GM23338 (cell line): ENCODE data around the gene MAP2K2. TPM values are rescaled to one million over a fixed set of nuclear protein-coding genes. Genes with fewer than 3 reads are reported as not detected.
A peak's percentile ranks its signal among the peaks of the same experiment; 100 is the strongest.

ENCODE experiments used
- ATAC-seq: fragments of 200-7000 bp; cut with Tn5 transposase; 3 replicates; pipeline ENCODE4 v1.9.1; 2020
- DNase-seq: peaks from one replicate; pipeline ENCODE4 v3.0.0-alpha.2; 2015; ENCODE audit warnings: low spot score
- H2AFZ ChIP-seq: fragments of 200-600 bp; sonication (generic); 2 replicates; pipeline ENCODE4 v1.8.0; 2016; ENCODE audit warnings: antibody characterized with exemption, mild to moderate bottlenecking, moderate library complexity
- H3F3A ChIP-seq: fragments of 200-600 bp; sonication (generic); replicated peaks from 2 replicates; pipeline ENCODE4 v1.8.0; 2017; ENCODE audit warnings: antibody characterized with exemption, mixed run types, low read depth
- H3K27ac ChIP-seq: fragments of 200-600 bp; sonication (generic); 2 replicates; pipeline ENCODE4 v1.6.1; 2016; ENCODE audit warnings: low read depth
- H3K27me3 ChIP-seq: fragments of 200-600 bp; sonication (generic); 2 replicates; pipeline ENCODE4 v1.8.0; 2016; ENCODE audit warnings: mild to moderate bottlenecking, mixed run types, moderate library complexity; ENCODE audit not compliant: insufficient read depth
- H3K36me3 ChIP-seq: fragments of 200-600 bp; sonication (generic); 2 replicates; pipeline ENCODE4 v1.8.0; 2016; ENCODE audit warnings: mild to moderate bottlenecking; ENCODE audit not compliant: insufficient read depth
- H3K4me1 ChIP-seq: fragments of 200-600 bp; sonication (generic); 2 replicates; pipeline ENCODE4 v1.8.0; 2016; ENCODE audit warnings: mild to moderate bottlenecking, moderate library complexity; ENCODE audit not compliant: insufficient read depth
- H3K4me2 ChIP-seq: fragments of 200-600 bp; sonication (generic); 2 replicates; pipeline ENCODE4 v1.7.1; 2017; ENCODE audit warnings: mixed run types
- H3K4me3 ChIP-seq: fragments of 200-600 bp; sonication (generic); 2 replicates; pipeline ENCODE4 v1.6.1; 2016; ENCODE audit warnings: mixed run types
- H3K79me2 ChIP-seq: fragments of 200-600 bp; sonication (generic); replicated peaks from 2 replicates; pipeline ENCODE4 v1.8.0; 2017; ENCODE audit warnings: mild to moderate bottlenecking; ENCODE audit not compliant: insufficient read depth
- H3K9me2 ChIP-seq: fragments of 200-600 bp; sonication (generic); 2 replicates; pipeline ENCODE4 v1.8.0; 2017; ENCODE audit not compliant: insufficient read depth
- H4K20me1 ChIP-seq: fragments of 200-600 bp; sonication (generic); replicated peaks from 2 replicates; pipeline ENCODE4 v1.8.0; 2017; ENCODE audit warnings: mild to moderate bottlenecking; ENCODE audit not compliant: insufficient read depth
- H3K27ac Mint-ChIP-seq: 2 replicates; pipeline ENCODE4 v1.8.0; 2020; ENCODE audit warnings: inconsistent platforms, mild to moderate bottlenecking, moderate library complexity, mixed read lengths
- H3K27me3 Mint-ChIP-seq: 3 replicates; pipeline ENCODE4 v1.8.0; 2022; ENCODE audit warnings: low read depth, mild to moderate bottlenecking, moderate library complexity, mixed read lengths, inconsistent platforms; ENCODE audit not compliant: insufficient read depth, poor library complexity
- H3K36me3 Mint-ChIP-seq: 3 replicates; pipeline ENCODE4 v1.8.0; 2021; ENCODE audit warnings: low read depth, mild to moderate bottlenecking, inconsistent platforms, moderate library complexity, mixed read lengths
- H3K4me1 Mint-ChIP-seq: 3 replicates; pipeline ENCODE4 v1.8.0; 2020; ENCODE audit warnings: mild to moderate bottlenecking, inconsistent platforms, mixed read lengths
- H3K4me3 Mint-ChIP-seq: 3 replicates; pipeline ENCODE4 v1.8.0; 2021; ENCODE audit warnings: moderate library complexity, mild to moderate bottlenecking, inconsistent platforms, mixed read lengths
- H3K9me3 Mint-ChIP-seq: 3 replicates; pipeline ENCODE4 v1.8.0; 2020; ENCODE audit warnings: moderate library complexity, mild to moderate bottlenecking, inconsistent platforms, mixed read lengths
- CREB1 ChIP-seq: fragments of 250-450 bp; sonication (Bioruptor Pico); IDR thresholded peaks from 2 replicates; pipeline ENCODE4 v1.5.0; 2020; ENCODE audit warnings: low read depth, mild to moderate bottlenecking, moderate library complexity
- EZH2 ChIP-seq: fragments of 200-600 bp; sonication (generic); IDR thresholded peaks from one replicate; pipeline ENCODE4 v1.8.0; 2017; ENCODE audit warnings: antibody characterized with exemption, mild to moderate bottlenecking, low read depth; ENCODE audit not compliant: unreplicated experiment
- EZH2phosphoT487 ChIP-seq: fragments of 200-600 bp; sonication (generic); IDR thresholded peaks from one replicate; pipeline ENCODE4 v1.8.1; 2018; ENCODE audit warnings: antibody characterized with exemption; ENCODE audit not compliant: unreplicated experiment
- JUNB ChIP-seq: IDR thresholded peaks from one replicate; pipeline ENCODE4 v1.6.1; 2016; ENCODE audit warnings: antibody characterized with exemption; ENCODE audit not compliant: unreplicated experiment
- NANOG ChIP-seq: IDR thresholded peaks from 2 replicates; pipeline ENCODE4 v1.6.1; 2016; ENCODE audit warnings: antibody characterized with exemption, borderline replicate concordance
- POLR2AphosphoS5 ChIP-seq: IDR thresholded peaks from 2 replicates; pipeline ENCODE4 v1.6.1; 2016; ENCODE audit warnings: antibody characterized with exemption, low read depth
- STAT1 ChIP-seq: IDR thresholded peaks from one replicate; pipeline ENCODE4 v1.6.1; 2016; ENCODE audit warnings: antibody characterized with exemption; ENCODE audit not compliant: unreplicated experiment
- ZNF331 ChIP-seq: fragments of 250-450 bp; sonication (Bioruptor Pico); IDR thresholded peaks from 2 replicates; pipeline ENCODE4 v1.5.0; 2020; ENCODE audit warnings: low read depth, mild to moderate bottlenecking, moderate library complexity
- polyA plus RNA-seq: library from polyadenylated mRNA; unstranded; fragments of >200 nt; fragmentation: Nextera tagmentation; extraction: Ambion mirVana; gene quantifications from 2 replicates; pipeline ENCODE4 v1.2.1, GENCODE V29; 2016
- total RNA-seq: library from RNA; depleted of rRNA; stranded (reverse); fragments of >200 nt; shearing (Covaris generic); gene quantifications from 2 replicates; pipeline ENCODE4 v1.2.3, GENCODE V29; 2014
- TF ChIP-seq, protein P1 (sequence below), 2 experiments: fragments of 200-600 bp in 1 of 2; sonication (generic) in 1 of 2; conservative IDR thresholded peaks; 2 replicates each; pipeline versions ENCODE4 v1.5.1 to v1.6.1; 2016 to 2017; ENCODE audit warnings: antibody characterized with exemption in 2 of 2, low read depth in 2 of 2, mild to moderate bottlenecking in 2 of 2, moderate library complexity in 1 of 2
- TF ChIP-seq, protein P2 (sequence below): IDR thresholded peaks from one replicate; pipeline ENCODE4 v1.6.1; 2018; ENCODE audit warnings: antibody characterized with exemption; ENCODE audit not compliant: unreplicated experiment
- TF ChIP-seq, protein P3 (sequence below): fragments of 250-450 bp; sonication (Bioruptor Pico); IDR thresholded peaks from 2 replicates; pipeline ENCODE4 v1.5.0; 2020; ENCODE audit warnings: mild to moderate bottlenecking, moderate library complexity

MAP2K2 gene
- total and polyA plus RNA-seq, 2 experiments from 2014 or later: 99.7 to 151 TPM

DNA sequence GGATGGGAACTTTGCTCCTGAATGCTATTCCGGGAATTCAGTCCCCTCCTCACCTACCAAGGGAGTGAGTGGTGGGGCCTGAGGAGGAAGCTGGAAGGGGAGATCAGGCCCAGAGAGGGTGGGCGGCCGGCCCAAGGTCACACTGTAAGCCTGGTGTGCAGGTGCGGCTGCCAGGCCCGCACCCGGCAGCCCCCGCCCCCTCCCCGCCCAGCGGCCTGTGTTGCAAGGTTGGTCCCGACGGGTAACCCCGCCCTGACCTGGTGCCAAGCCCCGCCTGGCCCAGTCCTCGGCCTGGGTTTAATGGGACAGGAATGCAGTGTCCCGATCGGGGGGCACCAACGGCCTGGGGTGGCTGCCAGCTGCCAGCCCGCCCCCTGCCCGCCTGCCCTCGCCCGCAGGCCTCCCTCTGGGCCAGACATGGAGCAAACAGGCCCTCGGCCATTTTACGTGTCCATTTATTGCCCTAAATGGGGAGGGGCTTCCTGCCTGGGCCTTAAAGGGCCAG lies 62.7 kb downstream of the MAP2K2 start:
- DNase-seq: peak; percentile 60
- Histone ChIP-seq H3K79me2 (peaks cover 88% of the 10 kb centered on the region), H3K27ac (0 out of 2 replicates have a peak overlapping the region, but pooled peaks have one; percentile 26), H3F3A (peaks cover 12% of the 10 kb centered on the region; the same call in 1 of the 2 replicates), H3K4me1 (peaks cover 19% of the 10 kb centered on the region), H3K27me3 (no peaks in the 10 kb centered on the region), H2AFZ (no peak overlapping the region), H3K4me3 (no peak overlapping the region; the same call in 1 of the 2 replicates), H3K36me3 (no peaks in the 10 kb centered on the region), H3K4me2 (peak overlapping the region; percentile 55; the same call in 1 of the 2 replicates), H4K20me1 (peaks cover 45% of the 10 kb centered on the region), H3K9me2 (no peaks in the 10 kb centered on the region)
- H3K27me3 Mint-ChIP-seq: peaks cover 14% of the 10 kb centered on the region
- no peak overlapping the region for H3K4me3 Mint-ChIP-seq
- ATAC-seq: peak; percentile 4
- no peak for TF ChIP-seq STAT1
- no peak for TF ChIP-seq POLR2AphosphoS5
- TF ChIP-seq, protein P1, sequence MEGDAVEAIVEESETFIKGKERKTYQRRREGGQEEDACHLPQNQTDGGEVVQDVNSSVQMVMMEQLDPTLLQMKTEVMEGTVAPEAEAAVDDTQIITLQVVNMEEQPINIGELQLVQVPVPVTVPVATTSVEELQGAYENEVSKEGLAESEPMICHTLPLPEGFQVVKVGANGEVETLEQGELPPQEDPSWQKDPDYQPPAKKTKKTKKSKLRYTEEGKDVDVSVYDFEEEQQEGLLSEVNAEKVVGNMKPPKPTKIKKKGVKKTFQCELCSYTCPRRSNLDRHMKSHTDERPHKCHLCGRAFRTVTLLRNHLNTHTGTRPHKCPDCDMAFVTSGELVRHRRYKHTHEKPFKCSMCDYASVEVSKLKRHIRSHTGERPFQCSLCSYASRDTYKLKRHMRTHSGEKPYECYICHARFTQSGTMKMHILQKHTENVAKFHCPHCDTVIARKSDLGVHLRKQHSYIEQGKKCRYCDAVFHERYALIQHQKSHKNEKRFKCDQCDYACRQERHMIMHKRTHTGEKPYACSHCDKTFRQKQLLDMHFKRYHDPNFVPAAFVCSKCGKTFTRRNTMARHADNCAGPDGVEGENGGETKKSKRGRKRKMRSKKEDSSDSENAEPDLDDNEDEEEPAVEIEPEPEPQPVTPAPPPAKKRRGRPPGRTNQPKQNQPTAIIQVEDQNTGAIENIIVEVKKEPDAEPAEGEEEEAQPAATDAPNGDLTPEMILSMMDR (conservative IDR thresholded peaks at IDR 0.05; ENCODE audit: low read depth in 2 of 2): no peak
- no peak for TF ChIP-seq JUNB
- no peak for TF ChIP-seq NANOG
- TF ChIP-seq, protein P2, sequence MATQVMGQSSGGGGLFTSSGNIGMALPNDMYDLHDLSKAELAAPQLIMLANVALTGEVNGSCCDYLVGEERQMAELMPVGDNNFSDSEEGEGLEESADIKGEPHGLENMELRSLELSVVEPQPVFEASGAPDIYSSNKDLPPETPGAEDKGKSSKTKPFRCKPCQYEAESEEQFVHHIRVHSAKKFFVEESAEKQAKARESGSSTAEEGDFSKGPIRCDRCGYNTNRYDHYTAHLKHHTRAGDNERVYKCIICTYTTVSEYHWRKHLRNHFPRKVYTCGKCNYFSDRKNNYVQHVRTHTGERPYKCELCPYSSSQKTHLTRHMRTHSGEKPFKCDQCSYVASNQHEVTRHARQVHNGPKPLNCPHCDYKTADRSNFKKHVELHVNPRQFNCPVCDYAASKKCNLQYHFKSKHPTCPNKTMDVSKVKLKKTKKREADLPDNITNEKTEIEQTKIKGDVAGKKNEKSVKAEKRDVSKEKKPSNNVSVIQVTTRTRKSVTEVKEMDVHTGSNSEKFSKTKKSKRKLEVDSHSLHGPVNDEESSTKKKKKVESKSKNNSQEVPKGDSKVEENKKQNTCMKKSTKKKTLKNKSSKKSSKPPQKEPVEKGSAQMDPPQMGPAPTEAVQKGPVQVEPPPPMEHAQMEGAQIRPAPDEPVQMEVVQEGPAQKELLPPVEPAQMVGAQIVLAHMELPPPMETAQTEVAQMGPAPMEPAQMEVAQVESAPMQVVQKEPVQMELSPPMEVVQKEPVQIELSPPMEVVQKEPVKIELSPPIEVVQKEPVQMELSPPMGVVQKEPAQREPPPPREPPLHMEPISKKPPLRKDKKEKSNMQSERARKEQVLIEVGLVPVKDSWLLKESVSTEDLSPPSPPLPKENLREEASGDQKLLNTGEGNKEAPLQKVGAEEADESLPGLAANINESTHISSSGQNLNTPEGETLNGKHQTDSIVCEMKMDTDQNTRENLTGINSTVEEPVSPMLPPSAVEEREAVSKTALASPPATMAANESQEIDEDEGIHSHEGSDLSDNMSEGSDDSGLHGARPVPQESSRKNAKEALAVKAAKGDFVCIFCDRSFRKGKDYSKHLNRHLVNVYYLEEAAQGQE: no peak
- TF ChIP-seq EZH2phosphoT487: no peak
- no peak for TF ChIP-seq EZH2
- TF ChIP-seq, protein P3, sequence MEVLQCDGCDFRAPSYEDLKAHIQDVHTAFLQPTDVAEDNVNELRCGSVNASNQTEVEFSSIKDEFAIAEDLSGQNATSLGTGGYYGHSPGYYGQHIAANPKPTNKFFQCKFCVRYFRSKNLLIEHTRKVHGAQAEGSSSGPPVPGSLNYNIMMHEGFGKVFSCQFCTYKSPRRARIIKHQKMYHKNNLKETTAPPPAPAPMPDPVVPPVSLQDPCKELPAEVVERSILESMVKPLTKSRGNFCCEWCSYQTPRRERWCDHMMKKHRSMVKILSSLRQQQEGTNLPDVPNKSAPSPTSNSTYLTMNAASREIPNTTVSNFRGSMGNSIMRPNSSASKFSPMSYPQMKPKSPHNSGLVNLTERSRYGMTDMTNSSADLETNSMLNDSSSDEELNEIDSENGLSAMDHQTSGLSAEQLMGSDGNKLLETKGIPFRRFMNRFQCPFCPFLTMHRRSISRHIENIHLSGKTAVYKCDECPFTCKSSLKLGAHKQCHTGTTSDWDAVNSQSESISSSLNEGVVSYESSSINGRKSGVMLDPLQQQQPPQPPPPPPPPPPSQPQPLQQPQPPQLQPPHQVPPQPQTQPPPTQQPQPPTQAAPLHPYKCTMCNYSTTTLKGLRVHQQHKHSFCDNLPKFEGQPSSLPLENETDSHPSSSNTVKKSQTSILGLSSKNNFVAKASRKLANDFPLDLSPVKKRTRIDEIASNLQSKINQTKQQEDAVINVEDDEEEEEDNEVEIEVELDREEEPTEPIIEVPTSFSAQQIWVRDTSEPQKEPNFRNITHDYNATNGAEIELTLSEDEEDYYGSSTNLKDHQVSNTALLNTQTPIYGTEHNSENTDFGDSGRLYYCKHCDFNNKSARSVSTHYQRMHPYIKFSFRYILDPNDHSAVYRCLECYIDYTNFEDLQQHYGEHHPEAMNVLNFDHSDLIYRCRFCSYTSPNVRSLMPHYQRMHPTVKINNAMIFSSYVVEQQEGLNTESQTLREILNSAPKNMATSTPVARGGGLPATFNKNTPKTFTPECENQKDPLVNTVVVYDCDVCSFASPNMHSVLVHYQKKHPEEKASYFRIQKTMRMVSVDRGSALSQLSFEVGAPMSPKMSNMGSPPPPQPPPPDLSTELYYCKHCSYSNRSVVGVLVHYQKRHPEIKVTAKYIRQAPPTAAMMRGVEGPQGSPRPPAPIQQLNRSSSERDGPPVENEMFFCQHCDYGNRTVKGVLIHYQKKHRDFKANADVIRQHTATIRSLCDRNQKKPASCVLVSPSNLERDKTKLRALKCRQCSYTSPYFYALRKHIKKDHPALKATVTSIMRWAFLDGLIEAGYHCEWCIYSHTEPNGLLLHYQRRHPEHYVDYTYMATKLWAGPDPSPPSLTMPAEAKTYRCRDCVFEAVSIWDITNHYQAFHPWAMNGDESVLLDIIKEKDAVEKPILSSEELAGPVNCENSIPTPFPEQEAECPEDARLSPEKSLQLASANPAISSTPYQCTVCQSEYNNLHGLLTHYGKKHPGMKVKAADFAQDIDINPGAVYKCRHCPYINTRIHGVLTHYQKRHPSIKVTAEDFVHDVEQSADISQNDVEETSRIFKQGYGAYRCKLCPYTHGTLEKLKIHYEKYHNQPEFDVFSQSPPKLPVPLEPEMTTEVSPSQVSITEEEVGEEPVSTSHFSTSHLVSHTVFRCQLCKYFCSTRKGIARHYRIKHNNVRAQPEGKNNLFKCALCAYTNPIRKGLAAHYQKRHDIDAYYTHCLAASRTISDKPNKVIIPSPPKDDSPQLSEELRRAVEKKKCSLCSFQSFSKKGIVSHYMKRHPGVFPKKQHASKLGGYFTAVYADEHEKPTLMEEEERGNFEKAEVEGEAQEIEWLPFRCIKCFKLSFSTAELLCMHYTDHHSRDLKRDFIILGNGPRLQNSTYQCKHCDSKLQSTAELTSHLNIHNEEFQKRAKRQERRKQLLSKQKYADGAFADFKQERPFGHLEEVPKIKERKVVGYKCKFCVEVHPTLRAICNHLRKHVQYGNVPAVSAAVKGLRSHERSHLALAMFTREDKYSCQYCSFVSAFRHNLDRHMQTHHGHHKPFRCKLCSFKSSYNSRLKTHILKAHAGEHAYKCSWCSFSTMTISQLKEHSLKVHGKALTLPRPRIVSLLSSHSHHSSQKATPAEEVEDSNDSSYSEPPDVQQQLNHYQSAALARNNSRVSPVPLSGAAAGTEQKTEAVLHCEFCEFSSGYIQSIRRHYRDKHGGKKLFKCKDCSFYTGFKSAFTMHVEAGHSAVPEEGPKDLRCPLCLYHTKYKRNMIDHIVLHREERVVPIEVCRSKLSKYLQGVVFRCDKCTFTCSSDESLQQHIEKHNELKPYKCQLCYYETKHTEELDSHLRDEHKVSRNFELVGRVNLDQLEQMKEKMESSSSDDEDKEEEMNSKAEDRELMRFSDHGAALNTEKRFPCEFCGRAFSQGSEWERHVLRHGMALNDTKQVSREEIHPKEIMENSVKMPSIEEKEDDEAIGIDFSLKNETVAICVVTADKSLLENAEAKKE (CRISPR knock-in tag): no peak
- TF ChIP-seq CREB1 (CRISPR knock-in tag): no peak
- TF ChIP-seq ZNF331: no peak
- H3K36me3 Mint-ChIP-seq: peaks cover 6% of the 10 kb centered on the region; the same call in 2 of the 3 replicates
- no peak overlapping the region for H3K27ac Mint-ChIP-seq
- H3K9me3 Mint-ChIP-seq: no peaks in the 10 kb centered on the region
- peaks cover 6% of the 10 kb centered on the region for H3K4me1 Mint-ChIP-seq
